Kidney epithelial cell (primary cell): Measurements from ENCODE around the gene PDRG1. TPM values are rescaled to one million over a fixed set of nuclear protein-coding genes. Genes with fewer than 3 reads are reported as not detected.

Source experiments
- DNase-seq: peaks from one replicate; pipeline ENCODE4 v3.0.0-alpha.2; 2010; ENCODE audit warnings: low read depth
- H3K27me3 ChIP-seq: 2 replicates; pipeline ENCODE4 v1.6.0; 2011; ENCODE audit warnings: low read length; ENCODE audit not compliant: control insufficient read depth, insufficient read depth
- H3K36me3 ChIP-seq: 2 replicates; pipeline ENCODE4 v1.5.1; 2011; ENCODE audit warnings: low read length; ENCODE audit not compliant: control insufficient read depth, insufficient read depth
- H3K4me3 ChIP-seq: 2 replicates; pipeline ENCODE4 v1.5.1; 2011; ENCODE audit warnings: low read depth, mild to moderate bottlenecking, control low read depth, low read length
- CTCF ChIP-seq: IDR thresholded peaks from 2 replicates; pipeline ENCODE4 v1.5.1; 2011; ENCODE audit warnings: mild to moderate bottlenecking, moderate library complexity, low read length, control low read depth, inconsistent platforms; ENCODE audit not compliant: insufficient read depth, poor library complexity, severe bottlenecking
- total RNA-seq: library from RNA; depleted of rRNA; stranded (reverse); fragments of >200 nt; gene quantifications from 2 replicates; pipeline ENCODE4 v1.2.3, GENCODE V29; 2015

Gene PDRG1
- total RNA-seq, 1 donor from 2014 or later, result 18.0 TPM

GRCh38 chr20:31990641-31991338, 38.9 kb upstream of the PDRG1 start:
- Histone ChIP-seq H3K36me3 (no peaks in the 10 kb centered on the region), H3K27me3 (peaks cover 31% of the 10 kb centered on the region), H3K4me3 (no peak overlapping the region)
- TF ChIP-seq CTCF, result no peak
- DNase-seq, result no peak

- no peak for TF ChIP-seq CTCF
- no peak for DNase-seq
- Histone ChIP-seq H3K4me3 (no peak overlapping the region), H3K36me3 (no peaks in the 10 kb centered on the region), H3K27me3 (peaks cover 25% of the 10 kb centered on the region)
Observed at GRCh38 chr20:31989030-31989645, 37.3 kb upstream of the PDRG1 start.

GRCh38 chr20:31988430-31989015, 36.7 kb upstream of the PDRG1 start:
- Histone ChIP-seq H3K36me3 (no peaks in the 10 kb centered on the region), H3K4me3 (no peak overlapping the region), H3K27me3 (peaks cover 20% of the 10 kb centered on the region)
- no peak for DNase-seq
- no peak for TF ChIP-seq CTCF

- no peak for TF ChIP-seq CTCF
- Histone ChIP-seq H3K4me3 (no peak overlapping the region), H3K27me3 (peaks cover 13% of the 10 kb centered on the region), H3K36me3 (no peaks in the 10 kb centered on the region)
- DNase-seq, result no peak
Observed at GRCh38 chr20:31987744-31988143, 35.9 kb upstream of the PDRG1 start.

GRCh38 chr20:31984981-31985471, 33.2 kb upstream of the PDRG1 start:
- no peak for DNase-seq

More at GRCh38 chr20:31984981-31985471, 33.2 kb upstream of the PDRG1 start:
- Histone ChIP-seq H3K4me3 (no peak overlapping the region), H3K36me3 (no peaks in the 10 kb centered on the region), H3K27me3 (peaks cover 13% of the 10 kb centered on the region)
- no peak for TF ChIP-seq CTCF
